ENCODE results near the gene RENBP. TPM values are rescaled to one million over a fixed set of nuclear protein-coding genes. Genes with fewer than 3 reads are reported as not detected.

The RENBP gene
- total and polyA plus RNA-seq, 9 of the 15 experiments (the other 6 are each of a cell fraction or from before 2014, with no cell fraction given), result 0.07 to 14.8 (median 10.6) TPM; not detected in 1

- peak; percentile 43; the same call in 1 of the 2 replicates for TF ChIP-seq MTA3 (IDR thresholded peaks at IDR 0.05; ENCODE audit: borderline replicate concordance)
- 0 out of 2 replicates have a peak, but pooled peaks have one; percentile 2 for TF ChIP-seq MBD2 (IDR thresholded peaks at IDR 0.05; ENCODE audit: borderline replicate concordance, low read depth)
- TF ChIP-seq NRF1 (conservative IDR thresholded peaks at IDR 0.05 in 1 of 2, IDR thresholded peaks at IDR 0.05 in 1 of 2), result peak; percentile 87 to 88
- peak; percentile 41 for TF ChIP-seq TFAP4 (CRISPR knock-in tag; IDR thresholded peaks at IDR 0.05; ENCODE audit: borderline replicate concordance)
- no peak for TF ChIP-seq ELF2 (CRISPR knock-in tag; IDR thresholded peaks at IDR 0.05)
- no peak for TF ChIP-seq PKNOX1 (IDR thresholded peaks at IDR 0.05)
- TF ChIP-seq ZNF175 (CRISPR knock-in tag; IDR thresholded peaks at IDR 0.05; ENCODE audit: low read depth), result 0 out of 2 replicates have a peak, but pooled peaks have one; percentile 73
- TF ChIP-seq SP1 (CRISPR knock-in tag; IDR thresholded peaks at IDR 0.05), result peak; percentile 80
- TF ChIP-seq ZBTB33 (CRISPR knock-in tag; IDR thresholded peaks at IDR 0.05), result no peak
- TF ChIP-seq ATF2 (CRISPR knock-in tag; IDR thresholded peaks at IDR 0.05), result peak; percentile 71; the same call in 1 of the 2 replicates
- peak; percentile 83 for TF ChIP-seq SAP30 (IDR thresholded peaks at IDR 0.05; ENCODE audit: borderline replicate concordance, insufficient read depth, low read depth, low read length, poor library complexity, severe bottlenecking)
- TF ChIP-seq ELF1 (tag; IDR thresholded peaks at IDR 0.05), result peak; percentile 58; the same call in 1 of the 2 replicates
- no peak for TF ChIP-seq FOXP4 (CRISPR knock-in tag; IDR thresholded peaks at IDR 0.05; ENCODE audit: borderline replicate concordance)
- peak; percentile 11; the same call in 1 of the 2 replicates for TF ChIP-seq ZNF395 (CRISPR knock-in tag; IDR thresholded peaks at IDR 0.05)
Measured at GRCh38 chrX:153971450-153972367, 27.3 kb upstream of the RENBP start, which contains the start of gene HCFC1 (continued).
